Brain microvascular endothelial cell (primary cell): ENCODE results near the gene KIAA1549.
"Not testable (repeated sequence)": the region's sequence is repeated elsewhere in the genome, so short reads cannot be mapped to it uniquely, and the experiment has no call there.

Source experiments
- DNase-seq: peaks from one replicate; pipeline ENCODE4 v3.0.0-alpha.2; 2020
- H3K27ac ChIP-seq: fragments of 250-450 bp; sonication (Bioruptor Pico); 2 replicates; pipeline ENCODE4 v1.5.1; 2020; ENCODE audit warnings: mild to moderate bottlenecking, moderate library complexity
- H3K27me3 ChIP-seq: fragments of 250-450 bp; sonication (Bioruptor Pico); replicated peaks from 2 replicates; pipeline ENCODE4 v1.5.1; 2020; ENCODE audit warnings: mild to moderate bottlenecking
- H3K36me3 ChIP-seq: fragments of 250-450 bp; sonication (Bioruptor Pico); replicated peaks from 2 replicates; pipeline ENCODE4 v1.5.1; 2020; ENCODE audit warnings: mild to moderate bottlenecking
- H3K4me3 ChIP-seq: 2 replicates; pipeline ENCODE4 v1.5.1; 2011; ENCODE audit warnings: low read depth, mild to moderate bottlenecking, control low read depth, low read length, moderate library complexity
- in situ Hi-C: cut with HindIII; loops from 2 replicates; pipeline ENCODE4 v1.10.0; 2017; ENCODE audit warnings: low sequenced_read_pairs, low pct_ligation_motif_present
- TF ChIP-seq, protein P1 (sequence below): IDR thresholded peaks from 2 replicates; pipeline ENCODE4 v1.5.1; 2011; ENCODE audit warnings: low read depth, mild to moderate bottlenecking, moderate library complexity, low read length, control low read depth, inconsistent platforms; ENCODE audit errors: missing control alignments

Gene KIAA1549

GRCh38 chr7:138981332-138982203 is at the start of gene KIAA1549:
Gene KIAA1549 (minus strand): TSS chr7:138981389. CDS start chr7:138981269, 120 bp downstream.
- no peaks in the 10 kb centered on the region for H3K36me3 ChIP-seq
- H3K4me3 ChIP-seq = peak within 1 kb of the TSS; percentile 74
- no peaks in the 10 kb centered on the region for H3K27me3 ChIP-seq
- H3K27ac ChIP-seq = no peak within 1 kb of the TSS
- no peak for DNase-seq
- in situ Hi-C loops = no loop called here
- TF ChIP-seq, protein P1, sequence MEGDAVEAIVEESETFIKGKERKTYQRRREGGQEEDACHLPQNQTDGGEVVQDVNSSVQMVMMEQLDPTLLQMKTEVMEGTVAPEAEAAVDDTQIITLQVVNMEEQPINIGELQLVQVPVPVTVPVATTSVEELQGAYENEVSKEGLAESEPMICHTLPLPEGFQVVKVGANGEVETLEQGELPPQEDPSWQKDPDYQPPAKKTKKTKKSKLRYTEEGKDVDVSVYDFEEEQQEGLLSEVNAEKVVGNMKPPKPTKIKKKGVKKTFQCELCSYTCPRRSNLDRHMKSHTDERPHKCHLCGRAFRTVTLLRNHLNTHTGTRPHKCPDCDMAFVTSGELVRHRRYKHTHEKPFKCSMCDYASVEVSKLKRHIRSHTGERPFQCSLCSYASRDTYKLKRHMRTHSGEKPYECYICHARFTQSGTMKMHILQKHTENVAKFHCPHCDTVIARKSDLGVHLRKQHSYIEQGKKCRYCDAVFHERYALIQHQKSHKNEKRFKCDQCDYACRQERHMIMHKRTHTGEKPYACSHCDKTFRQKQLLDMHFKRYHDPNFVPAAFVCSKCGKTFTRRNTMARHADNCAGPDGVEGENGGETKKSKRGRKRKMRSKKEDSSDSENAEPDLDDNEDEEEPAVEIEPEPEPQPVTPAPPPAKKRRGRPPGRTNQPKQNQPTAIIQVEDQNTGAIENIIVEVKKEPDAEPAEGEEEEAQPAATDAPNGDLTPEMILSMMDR = no peak

DNA sequence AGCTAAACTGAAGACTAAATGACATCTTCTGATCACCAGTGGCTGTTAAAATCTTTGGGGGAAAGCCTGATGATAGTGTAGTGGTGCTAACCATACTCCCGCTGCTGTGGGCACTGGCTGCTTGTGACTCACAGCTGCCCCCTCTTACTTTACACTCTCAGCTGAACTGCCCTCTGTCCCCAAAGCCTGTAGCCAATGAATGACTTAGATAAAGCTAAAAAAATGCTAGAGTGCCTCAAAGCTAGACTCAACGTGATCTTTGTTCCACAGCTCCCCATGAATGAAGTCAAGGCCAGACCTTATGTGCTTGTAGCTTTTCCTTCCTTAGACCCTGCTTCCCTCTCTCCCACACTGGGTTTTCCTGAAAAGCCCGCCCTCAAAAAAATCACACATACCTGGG is 48.2 kb upstream of the KIAA1549 start:
- H3K27ac ChIP-seq = no peak overlapping the region
- no peak overlapping the region for H3K4me3 ChIP-seq
- H3K36me3 ChIP-seq = peaks cover 39% of the 10 kb centered on the region
- TF ChIP-seq, protein P1 = no peak
- no peaks in the 10 kb centered on the region for H3K27me3 ChIP-seq
- in situ Hi-C loops = no loop called here
- DNase-seq = no peak

DNA sequence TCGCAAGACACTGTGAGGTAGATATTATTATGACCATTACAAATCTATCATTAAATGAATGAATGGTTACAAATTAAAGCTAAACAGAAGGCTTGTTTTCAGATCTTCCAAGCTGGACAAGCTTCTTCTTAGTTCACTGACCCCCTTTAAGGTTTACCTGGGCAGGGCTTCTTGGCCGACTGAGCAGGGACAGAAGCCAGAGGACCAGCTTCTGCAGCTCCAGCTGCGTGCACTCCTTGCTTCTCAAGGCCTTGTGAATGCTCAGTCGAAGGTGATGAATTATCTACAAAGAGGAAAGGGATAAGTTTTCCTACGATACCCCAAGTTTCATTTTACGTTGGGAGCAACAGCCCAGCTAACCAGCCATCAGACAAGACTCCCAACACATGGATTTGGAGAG is 45.4 kb upstream of the KIAA1549 start:
- H3K4me3 ChIP-seq = no peak overlapping the region
- H3K27me3 ChIP-seq = no peaks in the 10 kb centered on the region
- in situ Hi-C loops = no loop called here
- TF ChIP-seq, protein P1 = no peak
- H3K36me3 ChIP-seq = peaks cover 40% of the 10 kb centered on the region
- no peak for DNase-seq
- no peak overlapping the region for H3K27ac ChIP-seq

DNA sequence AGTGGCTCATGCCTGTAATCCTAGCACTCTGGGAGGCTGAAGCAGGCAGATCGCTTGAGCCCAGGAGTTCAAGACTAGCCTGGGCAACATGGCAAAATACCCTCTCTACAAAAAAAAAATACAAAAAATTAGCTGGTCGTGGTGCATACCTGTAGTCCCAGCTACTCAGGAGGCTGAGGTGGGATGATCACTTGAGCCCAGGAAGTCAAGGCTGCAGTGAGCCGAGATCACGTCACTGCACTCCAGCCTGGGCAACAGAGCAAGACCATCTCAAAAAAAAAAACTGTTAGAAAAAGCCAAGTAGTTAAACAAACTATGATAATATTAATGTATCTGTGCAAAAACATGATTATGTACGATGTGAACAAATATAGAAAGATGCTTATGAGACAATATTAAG is 44.7 kb upstream of the KIAA1549 start:
- in situ Hi-C loops, H3K27me3 ChIP-seq, DNase-seq, H3K4me3 ChIP-seq, H3K27ac ChIP-seq: not testable (repeated sequence)
- peaks cover 37% of the 10 kb centered on the region for H3K36me3 ChIP-seq

- no peak overlapping the region for H3K27ac ChIP-seq
- in situ Hi-C loops = no loop called here
- H3K27me3 ChIP-seq = no peaks in the 10 kb centered on the region
- H3K36me3 ChIP-seq = peaks cover 22% of the 10 kb centered on the region
- H3K4me3 ChIP-seq = no peak overlapping the region
- DNase-seq = no peak
- TF ChIP-seq, protein P1 = no peak
Observed at GRCh38 chr7:139023076-139023475, 41.9 kb upstream of the KIAA1549 start.

- peaks cover 20% of the 10 kb centered on the region for H3K36me3 ChIP-seq
- TF ChIP-seq, protein P1 = no peak
- no peak overlapping the region for H3K27ac ChIP-seq
- no peaks in the 10 kb centered on the region for H3K27me3 ChIP-seq
- in situ Hi-C loops = no loop called here
- no peak for DNase-seq
- H3K4me3 ChIP-seq = no peak overlapping the region
Observed at GRCh38 chr7:139022286-139022685, 41.1 kb upstream of the KIAA1549 start.
